ENCODE data around the gene NDST1.

Gene NDST1

GRCh38 chr5:150510460-150511263 lies 2.7 kb downstream of the NDST1 start:
- H3K4me3 ChIP-seq (replicated peaks; ENCODE audit: low read depth, low read length), result no peak overlapping the region
- DNase-seq (ENCODE audit: extremely low read depth, low read depth), result no peak
- TF ChIP-seq CTCF (IDR thresholded peaks at IDR 0.05; ENCODE audit: low read depth, low read length, missing control alignments), result no peak

GRCh38 chr5:150511578-150512367 lies 3.8 kb downstream of the NDST1 start:
- peak; percentile 90 for DNase-seq (ENCODE audit: extremely low read depth, low read depth)
- no peak for TF ChIP-seq CTCF (IDR thresholded peaks at IDR 0.05; ENCODE audit: low read depth, low read length, missing control alignments)

GRCh38 chr5:150512368-150512747 lies 4.4 kb downstream of the NDST1 start:
- no peak overlapping the region for H3K4me3 ChIP-seq (replicated peaks; ENCODE audit: low read depth, low read length)
- TF ChIP-seq CTCF (IDR thresholded peaks at IDR 0.05; ENCODE audit: low read depth, low read length, missing control alignments), result no peak
- no peak for DNase-seq (ENCODE audit: extremely low read depth, low read depth)

More at GRCh38 chr5:150511578-150512367, 3.8 kb downstream of the NDST1 start:
- H3K4me3 ChIP-seq (replicated peaks; ENCODE audit: low read depth, low read length), result no peak overlapping the region

GRCh38 chr5:150513375-150514309 lies 5.7 kb downstream of the NDST1 start:
- DNase-seq (ENCODE audit: extremely low read depth, low read depth), result no peak
- TF ChIP-seq CTCF (IDR thresholded peaks at IDR 0.05; ENCODE audit: low read depth, low read length, missing control alignments), result no peak
- no peak overlapping the region for H3K4me3 ChIP-seq (replicated peaks; ENCODE audit: low read depth, low read length)

GRCh38 chr5:150514708-150515211 lies 6.8 kb downstream of the NDST1 start:
- no peak for DNase-seq (ENCODE audit: extremely low read depth, low read depth)
- no peak for TF ChIP-seq CTCF (IDR thresholded peaks at IDR 0.05; ENCODE audit: low read depth, low read length, missing control alignments)

GRCh38 chr5:150515446-150515845 lies 7.5 kb downstream of the NDST1 start:
- no peak for DNase-seq (ENCODE audit: extremely low read depth, low read depth)
- H3K4me3 ChIP-seq (replicated peaks; ENCODE audit: low read depth, low read length), result no peak overlapping the region
- TF ChIP-seq CTCF (IDR thresholded peaks at IDR 0.05; ENCODE audit: low read depth, low read length, missing control alignments), result no peak

More at GRCh38 chr5:150514708-150515211, 6.8 kb downstream of the NDST1 start:
- H3K4me3 ChIP-seq (replicated peaks; ENCODE audit: low read depth, low read length), result no peak overlapping the region
